H1 (cell line): Measurements from ENCODE around the gene NCOA6. TPM values are rescaled to one million over a fixed set of nuclear protein-coding genes. Genes with fewer than 3 reads are reported as not detected.

Source experiments
- ASH2L ChIP-seq: fragments of 200-600, 300-600 bp; sonication (generic); IDR thresholded peaks from one replicate; pipeline ENCODE4 v1.7.1; 2017; ENCODE audit warnings: low read length
- CBX5 ChIP-seq: fragments of 300-800, 300-1000 bp; sonication (generic); IDR thresholded peaks from 2 replicates; pipeline ENCODE4 v1.7.1; 2016; ENCODE audit warnings: antibody characterized with exemption, low read length, low read depth
- CTCF ChIP-seq, 3 experiments: IDR thresholded peaks; 1 replicate in 2 of 3; 2 replicates in 1 of 3; pipeline versions ENCODE4 v1.5.1 to v1.6.1; 2011; ENCODE audit warnings: low read length in 3 of 3, mild to moderate bottlenecking in 3 of 3, inconsistent platforms in 2 of 3, low read depth in 1 of 3, moderate library complexity in 1 of 3; ENCODE audit not compliant: insufficient read depth in 1 of 3; ENCODE audit errors: control extremely low read depth in 1 of 3
- EZH2 ChIP-seq: fragments of 200-600 bp; sonication (generic); IDR thresholded peaks from 2 replicates; pipeline ENCODE4 v1.7.1; 2012; ENCODE audit warnings: low read depth, mild to moderate bottlenecking, moderate library complexity, low read length, inconsistent platforms; ENCODE audit not compliant: severe bottlenecking
- KDM1A ChIP-seq: fragments of 200-600, 300-600 bp; sonication (generic); IDR thresholded peaks from 2 replicates; pipeline ENCODE4 v1.7.1; 2016; ENCODE audit warnings: mild to moderate bottlenecking, low read length, borderline replicate concordance
- KDM4A ChIP-seq: IDR thresholded peaks from one replicate; pipeline ENCODE4 v1.7.1; 2012; ENCODE audit warnings: low read depth, mild to moderate bottlenecking, moderate library complexity, low read length, inconsistent platforms; ENCODE audit not compliant: severe bottlenecking
- NANOG ChIP-seq: IDR thresholded peaks from 2 replicates; pipeline ENCODE4 v1.6.1; 2011; ENCODE audit warnings: low read length, low read depth, mild to moderate bottlenecking, inconsistent platforms; ENCODE audit not compliant: insufficient read depth, poor library complexity, severe bottlenecking
- RNF2 ChIP-seq: fragments of 200-900, 300-1000 bp; sonication (generic); IDR thresholded peaks from 2 replicates; pipeline ENCODE4 v1.7.1; 2016; ENCODE audit warnings: borderline replicate concordance, low read depth, mild to moderate bottlenecking, antibody characterized with exemption, low read length; ENCODE audit not compliant: poor library complexity, severe bottlenecking; ENCODE audit errors: missing control alignments
- SIRT6 ChIP-seq: IDR thresholded peaks from one replicate; pipeline ENCODE4 v1.7.1; 2012; ENCODE audit warnings: low read length, inconsistent platforms
- SRF ChIP-seq: IDR thresholded peaks from 2 replicates; pipeline ENCODE4 v1.6.1; 2011; ENCODE audit warnings: mild to moderate bottlenecking, low read depth, low read length, moderate library complexity
- polyA plus RNA-seq, 7 experiments: library from polyadenylated mRNA; depleted of rRNA in 3 of 7; stranded (reverse) in 5 of 7; unstranded in 2 of 7; fragments of >200 nt in 5 of 7; fragments of 200-250 nt in 2 of 7; gene quantifications; 1 replicate in 5 of 7; 2 replicates in 1 of 7; 4 replicates in 1 of 7; pipeline versions ENCODE4 v1.2.1 to v1.2.3, GENCODE V29; 2011 to 2013; ENCODE audit warnings: missing spikeins in 2 of 7, mixed read lengths in 2 of 7
- total RNA-seq: library from RNA; stranded (reverse); fragmentation: NEBNext Ultra II Directional; extraction: Animal tissue kit (Norgen Biotek cat#: 25700); gene quantifications from 2 replicates; pipeline ENCODE4 v1.2.1, GENCODE V29; 2021

Gene NCOA6
- total and polyA plus RNA-seq, 2 of the 8 experiments (the other 6 are each of a cell fraction or from before 2014, with no cell fraction given) = 9.0 to 9.5 TPM

GRCh38 chr20:34703424-34704176 lies 121.9 kb downstream of the NCOA6 start (continued):
- TF ChIP-seq CTCF (IDR thresholded peaks at IDR 0.05; ENCODE audit: control extremely low read depth in 1 of 3, insufficient read depth in 1 of 3, low read depth in 1 of 3, low read length in 3 of 3) = no peak
- no peak for TF ChIP-seq SIRT6
- TF ChIP-seq KDM4A = peak; percentile 73
- no peak for TF ChIP-seq NANOG
- TF ChIP-seq RNF2 = no peak
- TF ChIP-seq SRF = no peak
- peak; percentile 45 for TF ChIP-seq ASH2L
- TF ChIP-seq KDM1A = no peak
- peak; percentile 8 for TF ChIP-seq EZH2
- TF ChIP-seq CBX5 = no peak
